Measurements from ENCODE around the gene RASA1.

RASA1 gene

GRCh38 chr5:87393331-87393730, 125.6 kb downstream of the RASA1 start:
- DNase-seq (ENCODE audit: insufficient read length, low spot score) = no peak
- TF ChIP-seq POLR2A (IDR thresholded peaks at IDR 0.05; ENCODE audit: low read depth, low read length) = no peak
- peak; percentile 69 for FAIRE-seq

GRCh38 chr5:87394411-87395165, 126.9 kb downstream of the RASA1 start:
- FAIRE-seq (peak; percentile 82), DNase-seq (ENCODE audit: insufficient read length, low spot score) (no peak)
- no peak for TF ChIP-seq POLR2A (IDR thresholded peaks at IDR 0.05; ENCODE audit: low read depth, low read length)

GRCh38 chr5:87398981-87399614, 131.4 kb downstream of the RASA1 start:
- no peak for DNase-seq (ENCODE audit: insufficient read length, low spot score)
- FAIRE-seq = peak; percentile 66
- no peak for TF ChIP-seq POLR2A (IDR thresholded peaks at IDR 0.05; ENCODE audit: low read depth, low read length)

GRCh38 chr5:87399720-87400119, 132.0 kb downstream of the RASA1 start:
- no peak for TF ChIP-seq POLR2A (IDR thresholded peaks at IDR 0.05; ENCODE audit: low read depth, low read length)
- FAIRE-seq = no peak

GRCh38 chr5:87400305-87400899, 132.7 kb downstream of the RASA1 start:
- FAIRE-seq (peak; percentile 91), DNase-seq (ENCODE audit: insufficient read length, low spot score) (no peak)
- no peak for TF ChIP-seq POLR2A (IDR thresholded peaks at IDR 0.05; ENCODE audit: low read depth, low read length)

More at GRCh38 chr5:87399720-87400119, 132.0 kb downstream of the RASA1 start:
- no peak for DNase-seq (ENCODE audit: insufficient read length, low spot score)

- FAIRE-seq (no peak), DNase-seq (ENCODE audit: insufficient read length, low spot score) (no peak)
- no peak for TF ChIP-seq POLR2A (IDR thresholded peaks at IDR 0.05; ENCODE audit: low read depth, low read length)
These were observed 133.9 kb downstream of the RASA1 start for GRCh38 chr5:87401626-87402025.

- no peak for FAIRE-seq
- no peak for DNase-seq (ENCODE audit: insufficient read length, low spot score)
These were observed 135.7 kb downstream of the RASA1 start for GRCh38 chr5:87403409-87403808.

GRCh38 chr5:87403899-87404298, 136.2 kb downstream of the RASA1 start:
- TF ChIP-seq POLR2A (IDR thresholded peaks at IDR 0.05; ENCODE audit: low read depth, low read length) = no peak
- FAIRE-seq = no peak
- no peak for DNase-seq (ENCODE audit: insufficient read length, low spot score)

More at GRCh38 chr5:87403409-87403808, 135.7 kb downstream of the RASA1 start:
- no peak for TF ChIP-seq POLR2A (IDR thresholded peaks at IDR 0.05; ENCODE audit: low read depth, low read length)

GRCh38 chr5:87404359-87404758, 136.7 kb downstream of the RASA1 start:
- TF ChIP-seq POLR2A (IDR thresholded peaks at IDR 0.05; ENCODE audit: low read depth, low read length) = no peak
- DNase-seq (ENCODE audit: insufficient read length, low spot score) = no peak
- no peak for FAIRE-seq

GRCh38 chr5:87405472-87406155, 137.9 kb downstream of the RASA1 start:
- no peak for DNase-seq (ENCODE audit: insufficient read length, low spot score)
- FAIRE-seq = no peak

GRCh38 chr5:87408204-87408603, 140.5 kb downstream of the RASA1 start:
- no peak for FAIRE-seq
- no peak for DNase-seq (ENCODE audit: insufficient read length, low spot score)
- TF ChIP-seq POLR2A (IDR thresholded peaks at IDR 0.05; ENCODE audit: low read depth, low read length) = no peak

More at GRCh38 chr5:87405472-87406155, 137.9 kb downstream of the RASA1 start:
- TF ChIP-seq POLR2A (IDR thresholded peaks at IDR 0.05; ENCODE audit: low read depth, low read length) = no peak

GRCh38 chr5:87410931-87411330, 143.2 kb downstream of the RASA1 start:
- no peak for TF ChIP-seq POLR2A (IDR thresholded peaks at IDR 0.05; ENCODE audit: low read depth, low read length)
- peak; percentile 30 for FAIRE-seq
- no peak for DNase-seq (ENCODE audit: insufficient read length, low spot score)

- FAIRE-seq = no peak
- no peak for DNase-seq (ENCODE audit: insufficient read length, low spot score)
- no peak for TF ChIP-seq POLR2A (IDR thresholded peaks at IDR 0.05; ENCODE audit: low read depth, low read length)
These were observed 143.9 kb downstream of the RASA1 start for GRCh38 chr5:87411586-87411972.
